Measurements from ENCODE around the gene CEP112. TPM values are rescaled to one million over a fixed set of nuclear protein-coding genes. Genes with fewer than 3 reads are reported as not detected.

The CEP112 gene
- total and polyA plus RNA-seq, 9 of the 15 experiments (the other 6 are each of a cell fraction or from before 2014, with no cell fraction given), result 0.84 TPM; not detected in 8

DNA sequence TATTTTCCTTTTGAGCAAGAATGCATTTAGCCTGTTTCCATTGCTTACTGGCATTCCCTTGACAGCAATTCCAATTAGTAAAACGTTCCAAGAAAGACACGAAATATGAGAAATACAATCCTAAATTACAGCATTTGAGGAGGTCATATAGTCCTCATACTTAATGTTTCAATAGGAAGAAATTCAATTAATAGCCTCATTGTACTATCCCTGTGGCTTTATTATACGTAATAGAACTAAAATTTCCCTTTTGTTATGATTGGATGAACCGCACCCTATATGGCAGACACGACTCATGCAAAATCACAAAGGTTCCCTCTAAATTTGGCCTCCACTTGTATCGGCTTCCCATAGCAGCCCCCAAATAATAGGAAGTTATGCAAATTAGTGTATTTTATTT is 291.7 kb downstream of the CEP112 start:
- Histone ChIP-seq H3K36me3 (ENCODE audit: control insufficient read depth, insufficient read depth, low read length) (no peaks in the 10 kb centered on the region), H3K9me3 (replicated peaks; ENCODE audit: control insufficient read depth, insufficient read depth, low read depth, low read length) (no peaks in the 10 kb centered on the region), H4K20me1 (replicated peaks; ENCODE audit: control insufficient read depth, insufficient read depth, low read length) (no peaks in the 10 kb centered on the region), H3K4me1 (replicated peaks in 1 of 2; ENCODE audit: control insufficient read depth in 2 of 2, insufficient read depth in 2 of 2, low read length in 2 of 2) (no peaks in the 10 kb centered on the region), H2AFZ (ENCODE audit: low read depth, low read length) (no peak overlapping the region), H3K27ac (ENCODE audit: extremely low read depth, low read depth, low read length) (no peak overlapping the region), H3K4me3 (no peak overlapping the region), H3K79me2 (ENCODE audit: control insufficient read depth, insufficient read depth, low read length) (no peaks in the 10 kb centered on the region), H3K9ac (ENCODE audit: insufficient read depth in 1 of 2, low read depth in 2 of 2, low read length in 2 of 2) (no peak overlapping the region), H3K4me2 (ENCODE audit: insufficient read depth, low read length) (no peak overlapping the region), H3K27me3 (ENCODE audit: control insufficient read depth in 2 of 2, insufficient read depth in 2 of 2, low read length in 2 of 2) (peaks cover 0 to 6% of the 10 kb centered on the region in 2 experiments; a peak in 2 of 5 replicates), H3K9me1 (ENCODE audit: control insufficient read depth, insufficient read depth, low read length) (no peaks in the 10 kb centered on the region)
- no peak for FAIRE-seq
- no peak for DNase-seq (ENCODE audit: extremely low read depth in 1 of 4, low spot score in 3 of 4)
- in situ Hi-C loops (cut with MboI), result no loop called here
- TF ChIP-seq ZNF780A (CRISPR knock-in tag; IDR thresholded peaks at IDR 0.05) (no peak), PTBP1 (IDR thresholded peaks at IDR 0.05; ENCODE audit: low read depth, low read length) (no peak), MCM3 (IDR thresholded peaks at IDR 0.05) (no peak), MTA2 (IDR thresholded peaks at IDR 0.05; ENCODE audit: low read depth) (no peak)
- CTCF ChIA-PET (ENCODE audit: low intra/inter-chr PET ratio), result no interaction called here
- 1% methylated on average over 6 of the region's 6 CpGs for WGBS (ENCODE audit: insufficient coverage, low coverage, missing lambda C conversion rate)
- BruUV-seq (replicated peaks), result no TSS peak
- POLR2A ChIA-PET, result no interaction called here
- ATAC-seq, result no peak
- intact Hi-C loops (cut with micrococcal nuclease), result no loop called here

DNA sequence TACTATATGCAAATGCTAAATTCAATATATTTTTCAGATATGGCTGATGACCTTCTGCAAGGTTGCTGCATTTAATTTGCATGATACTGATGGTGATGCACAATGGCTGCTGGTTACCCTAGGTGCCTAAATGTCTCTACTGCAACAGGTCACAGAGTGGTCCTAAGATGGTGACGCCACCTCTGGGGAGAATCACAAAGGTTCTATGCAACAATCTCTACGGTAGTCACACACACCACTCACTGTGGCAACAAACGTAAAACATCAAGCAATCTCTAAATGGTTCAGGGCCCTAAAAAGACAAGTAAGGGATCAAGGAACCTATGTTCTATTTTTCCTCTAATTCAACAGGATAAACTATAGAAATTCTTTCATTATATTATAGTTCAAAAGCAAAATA is 293.3 kb downstream of the CEP112 start:
- intact Hi-C loops (cut with micrococcal nuclease), result no loop called here
- DNase-seq (ENCODE audit: extremely low read depth in 1 of 4, low spot score in 3 of 4) (no peak), FAIRE-seq (no peak), ATAC-seq (no peak)
- Histone ChIP-seq H3K36me3 (ENCODE audit: control insufficient read depth, insufficient read depth, low read length) (no peaks in the 10 kb centered on the region), H3K4me3 (no peak overlapping the region), H2AFZ (ENCODE audit: low read depth, low read length) (no peak overlapping the region), H3K79me2 (ENCODE audit: control insufficient read depth, insufficient read depth, low read length) (no peaks in the 10 kb centered on the region), H3K27ac (ENCODE audit: extremely low read depth, low read depth, low read length) (no peak overlapping the region), H3K9ac (ENCODE audit: insufficient read depth in 1 of 2, low read depth in 2 of 2, low read length in 2 of 2) (no peak overlapping the region), H3K27me3 (ENCODE audit: control insufficient read depth in 2 of 2, insufficient read depth in 2 of 2, low read length in 2 of 2) (peaks cover 0 to 6% of the 10 kb centered on the region in 2 experiments; a peak in 2 of 5 replicates), H4K20me1 (replicated peaks; ENCODE audit: control insufficient read depth, insufficient read depth, low read length) (no peaks in the 10 kb centered on the region), H3K4me1 (replicated peaks in 1 of 2; ENCODE audit: control insufficient read depth in 2 of 2, insufficient read depth in 2 of 2, low read length in 2 of 2) (no peaks in the 10 kb centered on the region), H3K4me2 (ENCODE audit: insufficient read depth, low read length) (no peak overlapping the region), H3K9me3 (replicated peaks; ENCODE audit: control insufficient read depth, insufficient read depth, low read depth, low read length) (no peaks in the 10 kb centered on the region), H3K9me1 (ENCODE audit: control insufficient read depth, insufficient read depth, low read length) (no peaks in the 10 kb centered on the region)
- no TSS peak for BruUV-seq (replicated peaks)
- in situ Hi-C loops (cut with MboI), result no loop called here
- 2% methylated on average over 3 of the region's 3 CpGs for WGBS (ENCODE audit: insufficient coverage, low coverage, missing lambda C conversion rate)
- TF ChIP-seq YBX1 (IDR thresholded peaks at IDR 0.05), result no peak
- TF ChIP-seq ZNF79 (CRISPR knock-in tag; IDR thresholded peaks at IDR 0.05; ENCODE audit: low read depth), result no peak
- TF ChIP-seq, protein P1, sequence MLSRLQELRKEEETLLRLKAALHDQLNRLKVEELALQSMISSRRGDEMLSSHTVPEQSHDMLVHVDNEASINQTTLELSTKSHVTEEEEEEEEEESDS (CRISPR knock-in tag; IDR thresholded peaks at IDR 0.05), result no peak
- TF ChIP-seq U2AF1 (optimal IDR thresholded peaks at IDR 0.05; ENCODE audit: low read depth, low read length), result no peak
- no peak for TF ChIP-seq KDM5B (IDR thresholded peaks at IDR 0.05; ENCODE audit: insufficient replicate concordance, low read depth, low read length)
- no peak for TF ChIP-seq SRSF3 (IDR thresholded peaks at IDR 0.05; ENCODE audit: insufficient read depth, low read length)
- ChIA-PET POLR2A (no interaction called here), CTCF (ENCODE audit: low intra/inter-chr PET ratio) (no interaction called here)
